ENCODE data around the gene PCDHGA10.
"Not testable (repeated sequence)": the region's sequence is repeated elsewhere in the genome, so short reads cannot be mapped to it uniquely, and the experiment has no call there.

PCDHGA10 gene

GRCh38 chr5:141412854-141413539 lies at the start of gene PCDHGA10:
Gene PCDHGA10, plus strand, starts transcription at chr5:141412987. Its CDS starts 189 bp downstream, at chr5:141413176.
- peak; percentile 51 for DNase-seq (ENCODE audit: low read depth)

GRCh38 chr5:141363952-141364660 lies 48.7 kb upstream of the PCDHGA10 start, which contains the start of gene PCDHGA5:
Gene PCDHGA5, plus strand, starts transcription at chr5:141364162. Its CDS starts 169 bp downstream, at chr5:141364331.
- no peak for DNase-seq (ENCODE audit: low read depth)

GRCh38 chr5:141366016-141366896 lies 46.5 kb upstream of the PCDHGA10 start:
- no peak for DNase-seq (ENCODE audit: low read depth)

GRCh38 chr5:141369994-141370848 lies 42.6 kb upstream of the PCDHGA10 start, which contains the start of gene PCDHGB3:
Gene PCDHGB3, plus strand, starts transcription at chr5:141370242. Its CDS starts 153 bp downstream, at chr5:141370395.
- DNase-seq (ENCODE audit: low read depth): peak; percentile 47

- no peak for DNase-seq (ENCODE audit: low read depth)
Observed at GRCh38 chr5:141371572-141372475, 41.0 kb upstream of the PCDHGA10 start.

GRCh38 chr5:141373673-141374317 lies 39.0 kb upstream of the PCDHGA10 start, which contains the start of gene PCDHGA6:
Gene PCDHGA6, plus strand, starts transcription at chr5:141373891. Its CDS starts 193 bp downstream, at chr5:141374084.
- DNase-seq (ENCODE audit: low read depth): no peak

GRCh38 chr5:141374627-141375026 lies 38.2 kb upstream of the PCDHGA10 start:
- no peak for DNase-seq (ENCODE audit: low read depth)

- DNase-seq (ENCODE audit: low read depth): not testable (repeated sequence)
Observed at GRCh38 chr5:141375444-141376155, 37.2 kb upstream of the PCDHGA10 start.

- DNase-seq (ENCODE audit: low read depth): no peak
Observed at GRCh38 chr5:141382469-141383294, 30.1 kb upstream of the PCDHGA10 start, which contains the start of gene PCDHGA7. Gene PCDHGA7, plus strand, starts transcription at chr5:141382742. Its CDS starts 158 bp downstream, at chr5:141382900.

GRCh38 chr5:141383345-141383744 lies 29.4 kb upstream of the PCDHGA10 start:
- DNase-seq (ENCODE audit: low read depth): no peak

- no peak for DNase-seq (ENCODE audit: low read depth)
Observed at GRCh38 chr5:141384471-141385267, 28.1 kb upstream of the PCDHGA10 start.

GRCh38 chr5:141387557-141388311 lies 25.1 kb upstream of the PCDHGA10 start, which contains the start of gene PCDHGB4:
Gene PCDHGB4, plus strand, starts transcription at chr5:141387698. Its CDS starts 187 bp downstream, at chr5:141387885.
- not testable (repeated sequence) for DNase-seq (ENCODE audit: low read depth)

- DNase-seq (ENCODE audit: low read depth): no peak
Observed at GRCh38 chr5:141388661-141389060, 24.1 kb upstream of the PCDHGA10 start.

GRCh38 chr5:141389153-141390042 lies 23.4 kb upstream of the PCDHGA10 start:
- DNase-seq (ENCODE audit: low read depth): no peak

Measured in stromal cell of bone marrow (primary cell).